HEK293T (cell line): ENCODE measurements around the gene GHR.

Source experiments
- ARNT ChIP-seq: fragments of 450-650 bp; IDR thresholded peaks from 2 replicates; pipeline ENCODE4 v1.6.1; 2017; ENCODE audit warnings: mild to moderate bottlenecking
- BHLHE40 ChIP-seq: fragments of 450-650 bp; IDR thresholded peaks from 2 replicates; pipeline ENCODE4 v1.6.1; 2016; ENCODE audit warnings: mild to moderate bottlenecking, moderate library complexity, borderline replicate concordance
- ELF4 ChIP-seq: fragments of 450-650 bp; IDR thresholded peaks from 2 replicates; pipeline ENCODE4 v1.6.1; 2017; ENCODE audit warnings: antibody characterized with exemption
- FOXA1 ChIP-seq: fragments of 450-650 bp; IDR thresholded peaks from 2 replicates; pipeline ENCODE4 v1.6.1; 2016; ENCODE audit warnings: mild to moderate bottlenecking
- FOXK2 ChIP-seq: fragments of 450-650 bp; IDR thresholded peaks from 2 replicates; pipeline ENCODE4 v1.6.1; 2016; ENCODE audit warnings: mild to moderate bottlenecking
- HDGF ChIP-seq: fragments of 450-650 bp; IDR thresholded peaks from 2 replicates; pipeline ENCODE4 v1.6.1; 2017; ENCODE audit warnings: antibody characterized with exemption, borderline replicate concordance
- LEF1 ChIP-seq: fragments of 450-650 bp; IDR thresholded peaks from 2 replicates; pipeline ENCODE4 v1.6.1; 2017; ENCODE audit warnings: mild to moderate bottlenecking, borderline replicate concordance
- NFRKB ChIP-seq: fragments of 450-650 bp; IDR thresholded peaks from 2 replicates; pipeline ENCODE4 v1.6.1; 2016; ENCODE audit warnings: mild to moderate bottlenecking, moderate library complexity
- SP1 ChIP-seq: fragments of 450-650 bp; IDR thresholded peaks from 2 replicates; pipeline ENCODE4 v1.6.1; 2017
- SUZ12 ChIP-seq: fragments of 450-650 bp; IDR thresholded peaks from 2 replicates; pipeline ENCODE4 v1.6.1; 2016; ENCODE audit warnings: mild to moderate bottlenecking
- TARDBP ChIP-seq: fragments of 450-650 bp; IDR thresholded peaks from 2 replicates; pipeline ENCODE4 v1.6.1; 2016
- ZNF384 ChIP-seq: fragments of 450-650 bp; IDR thresholded peaks from 2 replicates; pipeline ENCODE4 v1.6.1; 2016

DNA sequence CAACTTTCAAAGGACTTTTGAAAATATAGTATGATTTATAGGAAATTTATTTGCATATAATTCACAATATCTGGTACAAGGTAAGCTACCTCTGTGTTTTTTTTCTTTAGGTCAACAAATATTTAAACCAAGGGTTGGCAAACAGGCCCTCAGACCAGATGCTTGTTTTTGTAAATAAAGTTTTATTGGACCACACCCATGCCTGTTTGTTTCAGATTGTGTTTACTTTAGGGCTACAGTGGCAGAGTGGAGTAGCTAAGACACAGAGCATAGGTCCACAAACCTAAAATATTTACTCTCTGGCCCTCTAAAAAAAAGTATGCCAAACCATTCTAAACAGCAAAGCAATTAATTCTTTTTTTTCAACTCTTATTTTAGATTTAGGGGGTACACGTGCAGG, 213.7 kb downstream of the GHR start:
- TF ChIP-seq BHLHE40 (no peak), SUZ12 (no peak), FOXK2 (no peak), ZNF384 (no peak), HDGF (no peak), LEF1 (no peak), TARDBP (no peak), ARNT (no peak), ELF4 (no peak), NFRKB (no peak), FOXA1 (no peak), SP1 (no peak)
